GM19023 (cell line): ENCODE measurements around the gene PCSK6.
A peak's percentile ranks its signal among the peaks of the same experiment; 100 is the strongest.
"Not testable (repeated sequence)": the region's sequence is repeated elsewhere in the genome, so short reads cannot be mapped to it uniquely, and the experiment has no call there.

Experiments used
- ATAC-seq: cut with Tn5 transposase; IDR thresholded peaks from one replicate; pipeline ENCODE4 v1.9.1; 2021; ENCODE audit warnings: mild to moderate bottlenecking, moderate library complexity; ENCODE audit not compliant: unreplicated experiment

PCSK6 gene

GRCh38 chr15:101464256-101464998, 25.1 kb downstream of the PCSK6 start:
- no peak for ATAC-seq

DNA sequence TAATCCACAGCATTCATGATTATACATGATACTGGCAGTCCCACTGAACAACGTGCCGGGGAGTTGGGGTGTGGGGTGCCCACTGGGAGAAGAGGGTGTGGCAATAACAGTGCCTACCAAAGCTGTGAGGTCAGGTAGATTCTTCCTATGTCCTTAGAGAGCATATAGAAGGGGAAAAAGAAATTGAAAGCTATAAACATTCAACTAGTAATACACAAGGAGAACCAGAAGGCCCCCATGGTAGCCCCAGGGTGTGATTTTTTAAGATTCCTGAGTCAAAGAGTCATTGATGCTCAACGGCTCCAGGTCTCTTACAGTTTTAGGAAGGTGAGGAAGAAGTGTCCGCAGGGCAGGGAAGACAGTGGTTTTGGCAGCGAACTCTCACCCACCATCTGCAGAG, 25.8 kb downstream of the PCSK6 start:
- not testable (repeated sequence) for ATAC-seq

DNA sequence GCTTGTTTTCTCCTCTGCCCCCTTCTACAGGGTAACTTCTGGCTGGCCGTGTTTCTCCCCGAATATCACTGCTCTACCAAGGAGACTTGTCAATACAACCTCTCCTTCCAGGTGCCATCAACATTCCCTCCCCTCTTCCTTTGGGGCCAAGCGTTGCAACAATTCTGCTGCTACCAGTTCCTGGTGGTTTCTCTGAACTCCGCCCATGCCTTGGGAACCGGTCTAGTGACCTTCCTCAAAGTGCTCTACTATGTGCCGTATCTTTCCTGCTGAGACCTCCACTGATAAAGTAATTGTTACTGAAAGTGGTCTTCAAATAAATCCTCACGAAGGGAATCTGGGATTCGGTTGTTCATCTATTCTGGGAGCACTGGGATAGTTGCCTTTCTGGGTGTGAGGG, 26.2 kb downstream of the PCSK6 start:
- ATAC-seq: no peak

GRCh38 chr15:101461097-101461496, 28.4 kb downstream of the PCSK6 start:
- no peak for ATAC-seq

GRCh38 chr15:101459579-101460300, 29.8 kb downstream of the PCSK6 start:
- ATAC-seq: no peak

GRCh38 chr15:101458908-101459578, 30.5 kb downstream of the PCSK6 start:
- ATAC-seq: no peak

DNA sequence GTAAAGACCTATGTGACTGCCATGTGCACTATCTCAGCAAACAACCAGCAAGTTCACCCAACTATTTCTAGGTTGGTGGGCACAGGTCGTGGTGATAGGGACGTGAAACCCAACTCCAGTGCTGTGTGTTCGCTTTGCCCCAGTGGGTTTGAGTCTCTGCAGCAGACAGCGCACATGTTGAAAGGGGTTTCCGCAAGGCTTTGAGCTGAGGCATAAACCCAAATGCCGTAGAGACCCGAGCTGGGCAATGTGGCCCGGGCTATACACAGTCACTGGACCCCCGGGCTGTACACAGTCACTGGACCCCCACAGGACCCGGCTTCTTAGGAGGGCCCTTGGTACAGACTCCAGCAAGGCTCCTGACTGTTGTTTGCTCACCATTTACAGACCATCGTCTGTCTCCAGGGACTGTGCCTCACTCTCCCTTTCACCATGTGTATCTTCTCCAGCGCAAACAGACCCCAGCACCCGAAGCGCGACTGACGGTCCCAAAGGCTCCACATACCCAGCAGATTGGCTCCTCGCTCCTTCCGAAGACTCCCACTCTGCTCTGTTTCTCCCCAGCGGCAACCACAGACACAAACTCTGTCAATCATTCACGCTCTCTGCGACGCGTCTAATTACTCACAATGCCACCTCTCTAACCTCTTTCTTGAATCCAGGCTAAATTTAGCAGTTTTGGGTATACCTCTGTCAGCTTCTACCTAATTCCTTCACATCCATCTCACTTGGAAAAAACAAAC, 31.2 kb downstream of the PCSK6 start:
- ATAC-seq: no peak

DNA sequence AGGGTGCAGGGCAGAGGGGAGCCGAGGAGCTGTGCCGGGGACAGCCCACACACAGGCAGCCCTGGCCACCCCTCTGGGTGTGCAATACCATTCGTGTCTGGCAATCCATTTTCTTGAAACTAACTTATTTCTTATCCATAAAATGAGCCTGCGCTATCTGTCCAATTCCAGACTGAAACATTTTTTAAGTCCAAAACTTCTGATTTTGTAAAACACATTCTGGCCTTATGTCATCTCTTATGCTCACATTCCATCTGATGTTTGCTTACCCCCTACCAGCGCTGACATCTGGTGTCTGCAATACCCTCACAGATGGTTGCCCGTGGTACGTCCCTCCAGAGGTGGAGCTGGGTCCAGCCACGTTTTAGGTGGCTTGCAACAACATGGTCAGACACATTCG, 31.8 kb downstream of the PCSK6 start:
- no peak for ATAC-seq

DNA sequence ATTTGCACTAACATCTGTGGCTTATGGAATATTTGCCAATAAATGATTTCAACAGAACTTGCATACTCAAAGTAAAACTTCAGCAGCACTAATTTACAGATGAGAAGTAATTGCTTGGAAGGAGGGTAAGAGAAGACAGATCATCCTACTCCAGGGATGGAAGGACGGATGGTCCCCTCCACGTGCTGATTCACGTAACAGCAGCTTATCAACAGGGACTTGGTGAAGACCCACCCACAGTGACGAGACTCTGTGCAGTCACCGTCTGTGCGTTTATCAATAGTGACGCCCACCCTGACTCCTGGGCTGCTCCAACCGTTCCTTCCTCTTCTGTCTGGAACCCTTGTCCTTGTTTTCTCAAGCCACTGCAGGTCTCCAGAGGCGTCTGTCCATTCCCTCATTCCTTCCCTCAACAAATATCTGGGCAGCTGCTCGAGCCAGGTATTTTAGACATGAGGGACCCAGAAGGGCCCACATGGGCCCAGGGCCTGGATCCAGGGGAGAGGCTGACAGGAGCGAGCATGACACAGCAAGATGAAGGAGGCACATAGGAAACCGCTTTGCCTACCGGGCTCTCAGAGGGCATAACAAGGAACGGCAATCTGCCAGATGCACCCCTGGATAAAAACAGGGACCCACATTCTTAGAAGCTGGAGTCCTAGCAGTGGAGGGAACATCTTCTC, 33.3 kb downstream of the PCSK6 start:
- ATAC-seq: no peak

DNA sequence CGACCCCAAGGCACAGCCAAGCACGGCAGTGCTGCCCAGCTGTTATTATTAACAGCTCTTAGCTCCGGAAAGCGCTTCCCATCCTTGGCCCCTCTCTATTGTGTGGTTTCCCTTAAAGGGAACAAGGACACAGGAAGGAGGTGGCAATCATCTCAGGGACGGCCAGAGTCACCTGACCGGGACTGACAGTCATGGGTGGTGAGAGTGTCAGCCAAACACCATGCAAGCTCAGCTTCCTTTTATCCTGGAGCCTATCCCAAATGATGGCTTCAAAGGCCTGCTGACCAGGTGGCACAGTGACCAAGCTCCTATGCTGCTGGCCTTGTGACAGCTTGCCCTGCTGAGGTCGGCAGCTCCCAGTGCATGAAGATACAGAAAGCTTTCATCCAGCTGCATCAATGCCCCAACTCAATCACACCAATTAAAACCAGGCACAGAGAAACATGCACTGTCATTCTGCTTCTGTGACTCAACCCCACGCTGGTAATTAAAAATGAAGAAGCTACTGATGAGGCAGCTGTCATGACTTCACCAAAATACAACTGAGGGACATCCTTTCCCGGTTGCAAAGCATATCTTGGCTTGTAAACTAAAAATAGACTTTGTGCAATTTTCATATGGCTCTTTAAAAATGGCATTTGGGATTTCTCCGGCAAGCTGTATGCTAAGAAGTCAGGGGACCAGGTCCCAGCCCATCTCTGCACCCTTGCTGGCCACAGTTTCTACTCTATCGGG, 34.0 kb downstream of the PCSK6 start:
- ATAC-seq: no peak

GRCh38 chr15:101454781-101455180, 34.7 kb downstream of the PCSK6 start:
- ATAC-seq: not testable (repeated sequence)

GRCh38 chr15:101454365-101454764, 35.1 kb downstream of the PCSK6 start:
- ATAC-seq: no peak

GRCh38 chr15:101453123-101454120, 36.1 kb downstream of the PCSK6 start:
- ATAC-seq: no peak

- ATAC-seq: no peak
Observed at GRCh38 chr15:101452572-101452971, 36.9 kb downstream of the PCSK6 start.

- no peak for ATAC-seq
Observed at GRCh38 chr15:101451846-101452245, 37.7 kb downstream of the PCSK6 start.

GRCh38 chr15:101451266-101451799, 38.2 kb downstream of the PCSK6 start:
- peak; percentile 54 for ATAC-seq

- no peak for ATAC-seq
Observed at GRCh38 chr15:101450403-101451265, 38.9 kb downstream of the PCSK6 start.
